ENCODE measurements around the gene TANC1. TPM values are rescaled to one million over a fixed set of nuclear protein-coding genes. Genes with fewer than 3 reads are reported as not detected.

Gene TANC1
- total RNA-seq, 4 donors from 2014 or later, result 34.5 to 125 (median 47.0) TPM

GRCh38 chr2:159214325-159214865 is 246.0 kb downstream of the TANC1 start:
- H3K4me1 ChIP-seq, result peaks cover 0 to 8% (median 2%) of the 10 kb centered on the region in 4 donors
- TF ChIP-seq CTCF (IDR thresholded peaks at IDR 0.05), result no peak
- no peak for TF ChIP-seq EP300 (IDR thresholded peaks at IDR 0.05; ENCODE audit: low read depth)
- no peak for TF ChIP-seq POLR2A (IDR thresholded peaks at IDR 0.05)
- TF ChIP-seq POLR2AphosphoS5 (IDR thresholded peaks at IDR 0.05), result no peak
- no peaks in the 10 kb centered on the region for H3K9me3 ChIP-seq
- no peak overlapping the region for H3K4me3 ChIP-seq
- no peak overlapping the region for H3K27ac ChIP-seq
- H3K27me3 ChIP-seq, result no peaks in the 10 kb centered on the region
- 98 to 100% methylated on average over 1 to 3 of the region's 3 CpGs for WGBS, 2 donors (ENCODE audit: low coverage in 1 of 2)
- intact Hi-C loops (cut with DNase I; ENCODE audit: low total_unique reads), result no loop called here
- H3K36me3 ChIP-seq, result peaks cover 0 to 14% (median 0%) of the 10 kb centered on the region in 4 donors
- in situ Hi-C loops (cut with MboI; ENCODE audit: low pct_ligation_motif_present in 1 of 4, low pct_unique_long_range_greater_than_20kb in 1 of 4, low sequenced_read_pairs in 3 of 4), result no loop called here
- no peak for DNase-seq

- peaks cover 0 to 18% (median 0%) of the 10 kb centered on the region in 4 donors for H3K36me3 ChIP-seq
- intact Hi-C loops (cut with DNase I; ENCODE audit: low total_unique reads) (no loop called here), in situ Hi-C loops (cut with MboI; ENCODE audit: low pct_ligation_motif_present in 1 of 4, low pct_unique_long_range_greater_than_20kb in 1 of 4, low sequenced_read_pairs in 3 of 4) (no loop called here)
- WGBS, 2 donors (ENCODE audit: low coverage in 1 of 2), result 95% methylated on average over 7 of the region's 7 CpGs; no CpG with 5 or more reads in 1 of the 2 donors
- peaks cover 0 to 3% (median 0%) of the 10 kb centered on the region in 4 donors for H3K4me1 ChIP-seq
- no peak for DNase-seq
- no peaks in the 10 kb centered on the region for H3K27me3 ChIP-seq
- no peak for TF ChIP-seq CTCF (IDR thresholded peaks at IDR 0.05)
- no peaks in the 10 kb centered on the region for H3K9me3 ChIP-seq
- H3K27ac ChIP-seq, result no peak overlapping the region
- H3K4me3 ChIP-seq, result no peak overlapping the region
Observed at GRCh38 chr2:159215116-159215515, 246.7 kb downstream of the TANC1 start.

DNA sequence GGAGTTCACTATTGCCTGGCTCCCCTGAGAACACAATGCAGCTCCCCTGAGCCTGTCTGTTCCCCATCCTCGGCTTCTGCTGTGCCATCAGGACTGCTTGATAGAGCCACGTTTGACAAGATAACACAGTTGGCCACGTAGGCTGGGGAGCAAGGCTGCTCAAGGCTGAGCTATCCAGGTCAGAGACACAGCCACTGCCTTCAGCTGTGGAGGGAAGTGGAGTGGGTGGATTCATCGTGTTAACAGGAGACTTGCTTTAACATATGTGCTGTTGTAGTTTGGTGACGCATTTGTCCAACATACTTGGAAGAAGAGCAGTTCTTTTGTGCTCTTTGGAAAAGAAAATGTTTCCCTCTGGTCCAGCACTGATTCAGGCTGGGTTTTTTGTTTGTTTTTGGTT is 249.2 kb downstream of the TANC1 start:
- in situ Hi-C loops (cut with MboI; ENCODE audit: low pct_ligation_motif_present in 1 of 4, low pct_unique_long_range_greater_than_20kb in 1 of 4, low sequenced_read_pairs in 3 of 4), result no loop called here
- intact Hi-C loops (cut with DNase I; ENCODE audit: low total_unique reads), result no loop called here
- WGBS, 2 donors (ENCODE audit: low coverage in 1 of 2), result 79 to 86% methylated on average over 3 to 5 of the region's 5 CpGs
- H3K4me3 ChIP-seq, result no peak overlapping the region
- H3K27me3 ChIP-seq, result no peaks in the 10 kb centered on the region
- no peak overlapping the region for H3K27ac ChIP-seq
- no peak for TF ChIP-seq POLR2A (IDR thresholded peaks at IDR 0.05)
- no peak for TF ChIP-seq CTCF (IDR thresholded peaks at IDR 0.05)
- no peak for TF ChIP-seq EP300 (IDR thresholded peaks at IDR 0.05; ENCODE audit: low read depth)
- TF ChIP-seq POLR2AphosphoS5 (IDR thresholded peaks at IDR 0.05), result no peak
- H3K9me3 ChIP-seq, result no peaks in the 10 kb centered on the region
- no peaks in the 10 kb centered on the region for H3K4me1 ChIP-seq
- no peak for DNase-seq
- H3K36me3 ChIP-seq, result peaks cover 0 to 18% (median 0%) of the 10 kb centered on the region in 4 donors

DNA sequence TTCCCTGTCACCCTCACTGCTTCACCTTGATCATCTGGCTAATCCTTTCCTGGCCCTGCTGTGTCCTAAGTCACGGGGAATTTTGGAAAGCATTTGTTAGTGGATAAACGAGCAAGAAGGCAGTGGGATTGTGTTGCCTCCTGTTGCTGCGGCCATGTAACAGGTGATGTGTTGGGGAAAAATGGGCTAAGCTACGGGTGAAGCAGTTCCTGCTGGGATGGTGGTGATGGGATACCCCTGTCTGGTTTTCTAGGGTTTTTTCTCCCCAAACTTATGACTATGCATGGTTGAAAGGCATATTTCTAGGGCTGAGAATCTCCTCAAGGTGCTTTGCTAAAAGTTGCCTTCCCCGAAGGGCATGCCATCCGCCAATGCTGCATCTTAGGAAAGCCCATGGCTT is 249.9 kb downstream of the TANC1 start:
- WGBS, 2 donors (ENCODE audit: low coverage in 1 of 2), result 80 to 93% methylated on average over 1 to 6 of the region's 6 CpGs
- Histone ChIP-seq H3K9me3 (no peaks in the 10 kb centered on the region), H3K4me1 (no peaks in the 10 kb centered on the region), H3K4me3 (no peak overlapping the region), H3K27me3 (no peaks in the 10 kb centered on the region), H3K27ac (no peak overlapping the region), H3K36me3 (peaks cover 0 to 19% (median 0%) of the 10 kb centered on the region in 4 donors)
- intact Hi-C loops (cut with DNase I; ENCODE audit: low total_unique reads) (no loop called here), in situ Hi-C loops (cut with MboI; ENCODE audit: low pct_ligation_motif_present in 1 of 4, low pct_unique_long_range_greater_than_20kb in 1 of 4, low sequenced_read_pairs in 3 of 4) (no loop called here)
- no peak for DNase-seq
- TF ChIP-seq POLR2AphosphoS5 (IDR thresholded peaks at IDR 0.05), result no peak
- TF ChIP-seq CTCF (IDR thresholded peaks at IDR 0.05), result no peak
- TF ChIP-seq EP300 (IDR thresholded peaks at IDR 0.05; ENCODE audit: low read depth), result no peak
- TF ChIP-seq POLR2A (IDR thresholded peaks at IDR 0.05), result no peak

Measured in transverse colon (tissue), 4 donors.